Activated CD4-positive, CD25-positive, alpha-beta regulatory T cell treated with anti-CD3 and anti-CD28 coated beads, Interleukin-2, amount 50 U/mL, for 16 hours (primary cell): Measurements from ENCODE around the gene ZFYVE28.

Experiments
- DNase-seq: peaks from one replicate; pipeline ENCODE4 v3.0.0-alpha.2; 2020; ENCODE audit warnings: low read depth, low spot score

ZFYVE28 gene

GRCh38 chr4:2333356-2333841 is 85.0 kb downstream of the ZFYVE28 start:
- no peak for DNase-seq

GRCh38 chr4:2332976-2333319 is 85.5 kb downstream of the ZFYVE28 start:
- DNase-seq = no peak

GRCh38 chr4:2332201-2332975 is 86.1 kb downstream of the ZFYVE28 start:
- no peak for DNase-seq

GRCh38 chr4:2331519-2332200 is 86.8 kb downstream of the ZFYVE28 start:
- DNase-seq = no peak

GRCh38 chr4:2331043-2331420 is 87.4 kb downstream of the ZFYVE28 start:
- DNase-seq = no peak

- no peak for DNase-seq
These were observed 88.1 kb downstream of the ZFYVE28 start for GRCh38 chr4:2330091-2331042.

- no peak for DNase-seq
These were observed 90.9 kb downstream of the ZFYVE28 start for GRCh38 chr4:2327579-2327978.

DNA sequence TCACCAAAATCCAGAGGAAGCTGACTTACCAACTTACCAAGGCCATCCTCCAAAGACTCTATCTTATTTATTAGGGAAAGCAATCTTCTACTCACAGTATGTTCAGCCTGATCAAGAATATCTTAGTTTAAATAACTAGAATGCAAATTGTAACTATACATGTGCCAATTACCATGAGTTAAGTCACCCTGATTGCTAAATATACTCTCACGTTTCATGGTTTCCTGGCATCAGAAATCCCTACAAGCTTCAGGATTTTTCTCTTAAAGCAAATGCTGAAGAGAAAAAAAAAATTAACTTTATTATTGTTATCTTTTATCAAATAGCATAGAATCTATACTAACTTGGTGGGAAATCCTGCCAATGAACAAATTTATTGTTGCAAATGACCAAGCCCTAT is 93.6 kb downstream of the ZFYVE28 start:
- no peak for DNase-seq

- DNase-seq = no peak
These were observed 95.6 kb downstream of the ZFYVE28 start for GRCh38 chr4:2322841-2323240.

- no peak for DNase-seq
These were observed 96.2 kb downstream of the ZFYVE28 start for GRCh38 chr4:2322227-2322626.

DNA sequence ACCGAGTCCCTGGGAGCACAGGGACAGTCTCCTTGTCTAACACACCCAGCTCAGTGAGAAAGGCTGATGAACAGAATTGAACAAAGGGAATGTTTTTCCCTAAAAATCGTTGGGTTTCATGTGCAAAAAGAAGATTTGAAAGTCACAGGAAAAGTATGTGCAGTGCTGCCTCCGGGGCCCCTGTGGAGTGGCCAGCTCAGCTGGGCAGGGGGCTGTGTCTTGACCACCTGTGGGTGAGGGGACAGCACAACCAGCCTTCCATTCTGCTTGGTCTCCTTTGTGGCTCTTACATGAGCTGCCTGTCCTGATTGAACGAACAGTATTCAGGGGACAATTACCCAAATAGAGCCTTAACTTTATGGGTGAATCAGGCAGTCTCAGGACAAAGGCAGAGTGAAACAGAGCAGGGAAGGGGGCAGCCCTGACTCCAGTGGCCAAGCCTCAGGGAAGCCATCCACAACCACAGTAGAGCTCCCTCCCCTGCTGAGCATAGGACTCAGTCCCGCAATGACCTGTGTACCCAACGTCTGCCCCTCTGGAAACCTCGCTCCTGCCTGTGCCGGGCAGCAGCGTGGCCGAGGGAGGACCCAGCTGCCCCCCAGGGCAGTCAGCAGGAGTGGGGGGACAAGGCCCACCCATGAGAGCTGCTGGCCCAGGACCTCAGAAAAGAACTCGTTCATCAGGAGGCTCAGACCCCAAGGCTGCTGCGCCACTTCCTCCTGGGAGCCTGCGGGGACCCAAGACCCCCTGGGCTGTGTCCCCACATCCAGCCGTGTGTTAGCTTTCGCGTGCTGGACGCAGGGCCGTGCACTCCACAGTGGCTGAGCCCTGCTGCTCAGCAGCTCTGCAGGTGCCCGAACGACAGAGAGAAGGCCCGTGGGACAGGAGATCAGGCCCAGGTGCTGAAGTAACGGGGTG is 96.9 kb downstream of the ZFYVE28 start:
- DNase-seq = no peak

DNA sequence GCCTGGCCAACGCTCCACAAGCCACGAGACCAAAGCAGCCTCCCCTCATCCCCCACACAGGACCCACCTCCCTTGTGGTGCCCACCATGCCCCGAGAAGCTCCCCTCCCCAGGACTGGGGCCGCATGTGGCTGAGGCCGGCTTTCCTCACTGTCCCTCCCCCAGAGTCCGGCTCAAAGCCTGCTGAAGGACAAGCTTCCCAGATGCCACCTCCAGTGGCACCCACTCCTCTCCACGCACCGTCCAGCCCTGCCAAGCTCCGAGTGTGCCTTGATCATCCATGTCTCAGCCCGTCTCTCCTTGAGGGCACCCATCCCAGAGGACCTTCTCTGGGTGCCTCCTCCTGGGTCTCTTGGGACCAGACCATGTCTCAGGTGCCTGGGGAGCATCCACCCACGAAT is 97.7 kb downstream of the ZFYVE28 start:
- DNase-seq = no peak

GRCh38 chr4:2320152-2320551 is 98.3 kb downstream of the ZFYVE28 start:
- no peak for DNase-seq

DNA sequence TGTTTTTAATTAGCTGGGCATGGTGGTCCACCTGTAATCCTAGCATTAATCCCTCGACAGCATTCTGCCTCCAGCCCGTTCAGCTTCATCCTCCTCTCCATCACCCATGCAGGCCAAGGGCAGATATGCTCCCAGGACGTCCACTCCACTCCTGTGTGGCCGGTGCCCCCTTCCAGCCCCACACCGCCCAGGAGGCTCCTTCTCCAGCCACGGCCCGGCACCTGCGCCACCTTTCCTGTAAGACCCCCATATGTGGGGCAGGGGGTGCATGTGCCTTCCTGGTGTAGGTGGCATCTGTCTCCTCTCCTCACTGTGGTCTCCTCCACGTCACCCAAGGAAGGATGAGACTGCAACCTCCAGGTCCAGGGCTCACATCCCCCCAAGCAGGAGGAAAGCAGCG is 99.6 kb downstream of the ZFYVE28 start:
- DNase-seq = no peak

DNA sequence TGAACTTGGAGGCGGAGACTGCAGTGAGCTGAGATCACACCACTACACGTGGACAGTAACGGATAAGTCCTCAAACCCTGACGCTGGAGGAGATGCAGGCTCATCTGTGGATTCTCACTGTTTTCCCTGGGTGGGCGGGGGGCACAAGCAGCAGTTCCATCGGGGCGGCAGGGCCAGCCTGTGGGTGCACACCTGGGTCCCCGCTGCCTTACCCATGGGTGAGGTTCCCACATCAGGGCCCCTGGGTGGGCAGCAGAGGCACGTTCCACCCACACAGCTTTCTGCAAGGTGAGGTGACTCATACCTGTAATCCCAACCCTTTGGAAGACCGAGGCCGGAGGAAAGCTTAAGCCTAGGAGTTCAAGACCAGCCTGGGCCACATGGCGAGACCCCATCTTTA is 100.0 kb downstream of the ZFYVE28 start:
- DNase-seq = no peak

GRCh38 chr4:2313366-2313765 is 105.1 kb downstream of the ZFYVE28 start:
- no peak for DNase-seq

GRCh38 chr4:2306773-2307410 is 111.6 kb downstream of the ZFYVE28 start:
- no peak for DNase-seq

- no peak for DNase-seq
These were observed 112.5 kb downstream of the ZFYVE28 start for GRCh38 chr4:2305766-2306501.

- DNase-seq = no peak
These were observed 113.4 kb downstream of the ZFYVE28 start for GRCh38 chr4:2304877-2305561.
